ENCODE measurements around the gene COL23A1. TPM values are rescaled to one million over a fixed set of nuclear protein-coding genes. Genes with fewer than 3 reads are reported as not detected.

Gene COL23A1
- total RNA-seq, 1 experiment from 2014 or later, result not detected

GRCh38 chr5:178221853-178222252, 368.3 kb downstream of the COL23A1 start:
- POLR2A ChIA-PET (ENCODE audit: low non-redundant PET), result no interaction called here
- CTCF ChIA-PET, result no interaction called here

GRCh38 chr5:178221282-178221681, 368.9 kb downstream of the COL23A1 start:
- DNase-seq (ENCODE audit: low spot score), result no peak
- no peaks in the 10 kb centered on the region for H3K27me3 ChIP-seq (replicated peaks; ENCODE audit: insufficient read depth, low read depth, low read length, poor library complexity)
- H3K27ac ChIP-seq (ENCODE audit: low read depth, low read length, poor library complexity, severe bottlenecking), result no peak overlapping the region
- POLR2A ChIA-PET (ENCODE audit: low non-redundant PET), result no interaction called here
- no TSS peak for BruUV-seq (replicated peaks)
- no peaks in the 10 kb centered on the region for H3K4me1 ChIP-seq (ENCODE audit: insufficient read depth, low read length, poor library complexity, severe bottlenecking)
- intact Hi-C loops (cut with micrococcal nuclease; ENCODE audit: unreplicated experiment), result no loop called here
- H3K4me3 ChIP-seq (ENCODE audit: low read depth, low read length, poor library complexity, severe bottlenecking), result no peak overlapping the region
- H3K36me3 ChIP-seq (ENCODE audit: insufficient read depth, low read length, poor library complexity, severe bottlenecking), result peaks cover 14% of the 10 kb centered on the region
- TF ChIP-seq EZH2 (IDR thresholded peaks at IDR 0.05; ENCODE audit: borderline replicate concordance, low read depth, low read length, poor library complexity, severe bottlenecking) (no peak), CTCF (conservative IDR thresholded peaks at IDR 0.05; ENCODE audit: low read depth, low read length) (no peak)
- no peaks in the 10 kb centered on the region for H3K9me3 ChIP-seq (ENCODE audit: low read depth, low read length, poor library complexity, severe bottlenecking)
- CTCF ChIA-PET, result no interaction called here

More at GRCh38 chr5:178221853-178222252, 368.3 kb downstream of the COL23A1 start:
- DNase-seq (ENCODE audit: low spot score), result no peak
- Histone ChIP-seq H3K36me3 (ENCODE audit: insufficient read depth, low read length, poor library complexity, severe bottlenecking) (peaks cover 9% of the 10 kb centered on the region), H3K4me1 (ENCODE audit: insufficient read depth, low read length, poor library complexity, severe bottlenecking) (no peaks in the 10 kb centered on the region), H3K4me3 (ENCODE audit: low read depth, low read length, poor library complexity, severe bottlenecking) (no peak overlapping the region), H3K9me3 (ENCODE audit: low read depth, low read length, poor library complexity, severe bottlenecking) (no peaks in the 10 kb centered on the region), H3K27ac (ENCODE audit: low read depth, low read length, poor library complexity, severe bottlenecking) (no peak overlapping the region), H3K27me3 (replicated peaks; ENCODE audit: insufficient read depth, low read depth, low read length, poor library complexity) (no peaks in the 10 kb centered on the region)
- intact Hi-C loops (cut with micrococcal nuclease; ENCODE audit: unreplicated experiment), result no loop called here
- no peak for TF ChIP-seq CTCF (conservative IDR thresholded peaks at IDR 0.05; ENCODE audit: low read depth, low read length)
- TF ChIP-seq EZH2 (IDR thresholded peaks at IDR 0.05; ENCODE audit: borderline replicate concordance, low read depth, low read length, poor library complexity, severe bottlenecking), result no peak
- BruUV-seq (replicated peaks), result no TSS peak

- TF ChIP-seq EZH2 (IDR thresholded peaks at IDR 0.05; ENCODE audit: borderline replicate concordance, low read depth, low read length, poor library complexity, severe bottlenecking), result no peak
- TF ChIP-seq CTCF (conservative IDR thresholded peaks at IDR 0.05; ENCODE audit: low read depth, low read length), result no peak
- no peaks in the 10 kb centered on the region for H3K27me3 ChIP-seq (replicated peaks; ENCODE audit: insufficient read depth, low read depth, low read length, poor library complexity)
- no TSS peak for BruUV-seq (replicated peaks)
- peaks cover 33% of the 10 kb centered on the region for H3K36me3 ChIP-seq (ENCODE audit: insufficient read depth, low read length, poor library complexity, severe bottlenecking)
- CTCF ChIA-PET, result no interaction called here
- intact Hi-C loops (cut with micrococcal nuclease; ENCODE audit: unreplicated experiment), result no loop called here
- no peaks in the 10 kb centered on the region for H3K9me3 ChIP-seq (ENCODE audit: low read depth, low read length, poor library complexity, severe bottlenecking)
- no peak overlapping the region for H3K27ac ChIP-seq (ENCODE audit: low read depth, low read length, poor library complexity, severe bottlenecking)
- peaks cover 10% of the 10 kb centered on the region for H3K4me1 ChIP-seq (ENCODE audit: insufficient read depth, low read length, poor library complexity, severe bottlenecking)
- DNase-seq (ENCODE audit: low spot score), result no peak
- POLR2A ChIA-PET (ENCODE audit: low non-redundant PET), result no interaction called here
- H3K4me3 ChIP-seq (ENCODE audit: low read depth, low read length, poor library complexity, severe bottlenecking), result no peak overlapping the region
Measured at GRCh38 chr5:178218827-178219226, 371.4 kb downstream of the COL23A1 start.
